Anterior cingulate cortex (tissue), 58 donors: Measurements from ENCODE around the gene NUB1.

Experiments
- DNase-seq, 58 donors: peaks; one replicate each; lab custom pipeline; 2025; lab: John Stamatoyannopoulos, UW

Gene NUB1

DNA sequence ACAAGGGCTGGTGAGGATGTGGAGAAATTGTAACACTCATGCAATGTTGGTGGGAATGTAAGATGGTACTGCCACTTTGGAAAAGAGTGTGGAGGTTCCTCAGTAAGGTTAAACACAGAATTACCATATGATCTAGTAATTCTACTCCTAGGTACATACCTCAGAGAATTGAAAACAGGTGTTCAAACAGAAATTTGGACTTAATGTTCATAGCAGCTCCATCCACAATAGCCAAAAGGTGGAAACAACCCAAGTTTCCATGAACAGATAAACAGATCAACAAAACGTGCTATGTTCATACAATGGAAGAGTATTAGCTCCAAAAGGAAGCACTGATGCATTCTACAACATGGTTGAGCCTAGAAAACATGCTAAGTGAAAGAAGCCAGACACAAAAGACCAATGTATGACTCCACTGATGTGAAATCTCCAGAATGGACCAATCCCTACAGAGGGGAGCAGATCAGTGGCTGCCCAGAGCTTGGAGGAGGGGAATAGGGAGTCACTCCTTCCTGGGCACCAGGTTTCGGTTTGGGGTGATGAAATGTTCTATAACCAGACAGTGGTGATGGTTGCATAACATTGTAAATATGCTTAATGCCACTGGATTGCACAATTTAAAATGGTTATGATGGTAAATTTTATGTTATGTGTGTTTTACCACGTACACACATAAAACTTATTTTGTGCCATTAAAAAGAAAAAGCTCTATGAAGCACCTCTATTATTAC is 73.9 kb downstream of the NUB1 start:
- DNase-seq, result no peak

GRCh38 chr7:151416112-151416940 is 74.7 kb downstream of the NUB1 start:
- no peak for DNase-seq

- no peak for DNase-seq
Observed at GRCh38 chr7:151416941-151417315, 75.3 kb downstream of the NUB1 start.

- no peak for DNase-seq
Observed at GRCh38 chr7:151420144-151420543, 78.5 kb downstream of the NUB1 start.

GRCh38 chr7:151422212-151422611 is 80.6 kb downstream of the NUB1 start:
- no peak for DNase-seq

DNA sequence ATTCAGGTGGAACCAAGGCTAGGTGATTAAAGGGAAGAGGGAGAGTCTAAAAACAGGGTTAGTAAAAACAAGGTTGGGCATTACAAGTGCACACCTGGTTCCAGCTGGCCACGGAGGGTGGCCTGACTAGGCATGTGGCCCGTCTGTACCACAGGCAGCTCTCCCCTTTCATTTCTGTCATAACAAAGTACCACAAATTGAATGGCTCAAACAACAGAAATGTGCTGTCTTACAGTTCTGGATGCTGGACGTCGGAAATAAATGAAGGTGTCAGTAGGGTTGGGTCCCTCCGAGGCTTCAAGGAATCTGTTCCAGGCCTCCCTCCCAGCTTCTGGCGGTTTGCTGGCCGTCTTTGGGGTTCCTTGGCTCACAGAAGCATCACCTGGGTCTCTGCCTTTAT is 81.6 kb downstream of the NUB1 start:
- DNase-seq, result no peak

DNA sequence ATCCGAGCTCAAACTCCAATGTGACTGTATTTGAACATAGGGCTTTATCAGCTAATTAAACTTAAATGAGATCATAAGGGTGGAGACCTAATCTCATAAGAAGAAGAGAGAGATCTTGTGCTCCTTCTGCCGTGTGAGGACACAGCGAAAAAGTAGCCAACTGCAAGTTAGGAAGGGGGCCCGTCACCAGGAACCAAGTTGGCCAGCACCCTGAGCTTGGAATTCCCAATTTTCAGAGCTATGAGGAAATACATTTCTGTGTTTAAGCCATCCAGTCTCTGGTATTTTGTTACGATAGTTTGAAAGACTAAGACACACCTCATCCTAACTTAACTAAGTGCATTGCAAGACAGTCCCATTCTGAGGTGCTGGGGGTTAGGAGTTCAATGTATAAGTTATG is 82.3 kb downstream of the NUB1 start:
- DNase-seq, result no peak

GRCh38 chr7:151424799-151425198 is 83.2 kb downstream of the NUB1 start:
- DNase-seq, result no peak

GRCh38 chr7:151425670-151426440 is 84.2 kb downstream of the NUB1 start:
- no peak for DNase-seq

- peak in 7 of 58 donors; percentile 13 to 63 (median 27) for DNase-seq
Observed at GRCh38 chr7:151426441-151426903, 84.9 kb downstream of the NUB1 start.

DNA sequence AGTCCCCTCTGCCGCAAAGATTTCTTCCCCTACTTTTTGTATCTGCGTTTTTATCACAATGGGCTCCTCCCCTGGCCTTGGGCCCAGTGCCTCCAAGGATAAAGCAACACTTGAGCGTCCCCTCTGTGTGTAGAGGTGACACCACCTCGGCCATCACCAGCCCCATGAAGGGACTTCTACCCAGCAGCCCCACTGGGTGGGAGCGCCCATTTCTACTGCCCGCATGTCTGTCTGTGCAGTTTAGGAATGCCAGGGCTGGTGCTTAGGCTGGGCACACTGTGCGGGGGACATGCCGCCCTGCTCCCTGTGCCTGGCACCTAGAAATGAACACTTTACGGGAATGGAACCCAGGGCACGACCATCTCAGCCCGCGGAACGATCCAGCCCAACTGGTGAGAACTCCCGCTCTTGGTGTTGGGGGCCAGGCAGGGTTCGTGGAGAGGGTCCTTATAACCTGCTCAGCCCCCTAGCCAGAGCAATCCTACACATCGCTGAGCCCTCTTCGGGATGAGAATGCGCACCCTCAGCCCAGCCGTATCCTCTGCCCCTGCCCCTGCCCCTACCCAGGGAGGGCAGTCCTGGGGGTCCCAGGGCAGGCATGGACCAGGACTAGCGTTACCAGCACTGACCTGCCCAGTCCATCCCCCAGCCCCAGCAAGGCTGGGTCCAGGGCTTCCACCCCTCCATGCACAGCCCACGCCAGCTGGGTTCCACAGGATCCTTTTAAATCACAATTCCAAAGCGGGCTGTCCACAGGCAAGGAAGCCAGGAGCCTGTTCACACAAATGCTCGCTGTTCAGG is 85.5 kb downstream of the NUB1 start:
- no peak for DNase-seq

DNA sequence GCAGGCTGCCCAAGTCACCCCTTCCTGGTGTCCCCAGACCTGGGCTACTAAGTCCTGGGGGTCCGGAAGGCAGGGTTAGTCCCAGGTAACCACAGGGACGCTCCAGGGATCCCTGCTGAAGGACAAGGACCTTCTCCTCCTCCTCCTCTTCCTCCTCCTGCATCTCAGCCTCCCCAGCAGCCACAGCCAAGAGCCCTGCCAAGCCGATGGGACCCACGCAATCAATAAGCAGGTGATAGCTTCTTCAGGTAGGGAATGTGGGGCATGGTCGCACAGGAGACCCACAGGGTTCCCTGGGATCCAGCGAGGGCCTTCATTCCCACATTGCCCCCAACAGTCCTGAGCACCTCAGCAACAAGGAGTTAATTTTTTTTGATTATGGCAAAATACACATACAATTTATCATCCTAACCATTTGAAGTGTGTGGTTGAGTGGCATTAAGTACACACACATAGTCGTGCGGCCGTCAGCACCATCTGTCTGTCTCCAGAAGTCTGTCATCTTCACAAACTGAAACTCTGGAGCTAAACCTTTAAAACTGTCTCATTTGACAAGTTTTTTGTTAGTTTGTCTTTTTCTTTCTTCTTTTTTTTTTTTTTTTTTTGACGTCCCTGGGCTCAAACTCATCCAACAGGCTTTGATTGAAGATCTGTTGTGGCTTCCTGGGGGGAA is 86.2 kb downstream of the NUB1 start:
- DNase-seq, result no peak
